Measurements from ENCODE around the gene NFYC.

The NFYC gene

GRCh38 chr1:40783001-40783905 is 91.7 kb downstream of the NFYC start, which contains the start of gene KCNQ4:
Gene KCNQ4 (plus strand): TSS chr1:40783787. CDS start chr1:40784094, 307 bp downstream.
- no peak for DNase-seq

GRCh38 chr1:40784141-40784770 is 92.8 kb downstream of the NFYC start:
- DNase-seq: no peak

- no peak for DNase-seq
These were observed 93.3 kb downstream of the NFYC start for GRCh38 chr1:40784771-40785151.

- DNase-seq: no peak
These were observed 93.9 kb downstream of the NFYC start for GRCh38 chr1:40785446-40785845.

- no peak for DNase-seq
These were observed 94.9 kb downstream of the NFYC start for GRCh38 chr1:40786171-40786994.

GRCh38 chr1:40786995-40787705 is 95.6 kb downstream of the NFYC start:
- DNase-seq: no peak

- no peak for DNase-seq
These were observed 96.4 kb downstream of the NFYC start for GRCh38 chr1:40787737-40788560.

- DNase-seq: no peak
These were observed 97.2 kb downstream of the NFYC start for GRCh38 chr1:40788561-40789341.

GRCh38 chr1:40789342-40789598 is 97.8 kb downstream of the NFYC start:
- no peak for DNase-seq

- DNase-seq: no peak
These were observed 98.3 kb downstream of the NFYC start for GRCh38 chr1:40789661-40790430.

GRCh38 chr1:40792036-40792435 is 100.5 kb downstream of the NFYC start:
- DNase-seq: no peak

- no peak for DNase-seq
These were observed 102.1 kb downstream of the NFYC start for GRCh38 chr1:40793617-40794016.

GRCh38 chr1:40794048-40794447 is 102.5 kb downstream of the NFYC start:
- no peak for DNase-seq

GRCh38 chr1:40794974-40795715 is 103.6 kb downstream of the NFYC start:
- DNase-seq: no peak

GRCh38 chr1:40795811-40796586 is 104.5 kb downstream of the NFYC start:
- no peak for DNase-seq

- DNase-seq: no peak
These were observed 105.6 kb downstream of the NFYC start for GRCh38 chr1:40796939-40797667.

- DNase-seq: no peak
These were observed 106.1 kb downstream of the NFYC start for GRCh38 chr1:40797668-40798010.

Measured in stimulated activated CD4-positive, alpha-beta T cell treated with anti-CD3 and anti-CD28 coated beads, Interleukin-4, amount 100 ng/mL, for 24 hours (primary cell).